RWPE2 (cell line): ENCODE data around the gene HECW1.

Experiments
- ATAC-seq: fragments of 200-7000 bp; cut with Tn5 transposase; 3 replicates; pipeline ENCODE4 v1.9.1; 2021; ENCODE audit warnings: low read depth
- DNase-seq: peaks from one replicate; pipeline ENCODE4 v3.0.0-alpha.2; 2020; ENCODE audit warnings: low spot score
- H3K27ac ChIP-seq: fragments of 450-650 bp; 2 replicates; pipeline ENCODE4 v1.5.1; 2017; ENCODE audit warnings: mild to moderate bottlenecking; ENCODE audit not compliant: poor library complexity, severe bottlenecking
- H3K27me3 ChIP-seq: fragments of 250-450 bp; sonication (Bioruptor Pico); 2 replicates; pipeline ENCODE4 v1.5.1; 2021; ENCODE audit warnings: mild to moderate bottlenecking, moderate library complexity; ENCODE audit not compliant: insufficient read depth, poor library complexity, severe bottlenecking
- H3K36me3 ChIP-seq: fragments of 250-450 bp; sonication (Bioruptor Pico); 2 replicates; pipeline ENCODE4 v1.5.1; 2020; ENCODE audit warnings: low read depth, mild to moderate bottlenecking, moderate library complexity
- H3K4me1 ChIP-seq: fragments of 250-450 bp; sonication (Bioruptor Pico); 2 replicates; pipeline ENCODE4 v1.5.1; 2021; ENCODE audit warnings: mild to moderate bottlenecking, moderate library complexity; ENCODE audit not compliant: insufficient read depth, poor library complexity, severe bottlenecking
- H3K4me3 ChIP-seq: fragments of 250-450 bp; sonication (Bioruptor Pico); 2 replicates; pipeline ENCODE4 v1.5.1; 2021; ENCODE audit warnings: mild to moderate bottlenecking, moderate library complexity; ENCODE audit not compliant: severe bottlenecking
- H3K9me3 ChIP-seq: fragments of 250-450 bp; sonication (Bioruptor Pico); 2 replicates; pipeline ENCODE4 v1.5.1; 2021; ENCODE audit warnings: mild to moderate bottlenecking, moderate library complexity; ENCODE audit not compliant: severe bottlenecking
- TF ChIP-seq, protein P1 (sequence below): fragments of 450-650 bp; IDR thresholded peaks from one replicate; pipeline ENCODE4 v1.5.1; 2017; ENCODE audit warnings: mild to moderate bottlenecking, moderate library complexity; ENCODE audit not compliant: poor library complexity, severe bottlenecking

Gene HECW1

GRCh38 chr7:43290978-43291377 is 178.5 kb downstream of the HECW1 start:
- Histone ChIP-seq H3K9me3 (peaks cover 11% of the 10 kb centered on the region), H3K27ac (no peak overlapping the region), H3K36me3 (no peaks in the 10 kb centered on the region), H3K27me3 (no peaks in the 10 kb centered on the region), H3K4me3 (no peak overlapping the region), H3K4me1 (peaks cover 3% of the 10 kb centered on the region)
- TF ChIP-seq, protein P1, sequence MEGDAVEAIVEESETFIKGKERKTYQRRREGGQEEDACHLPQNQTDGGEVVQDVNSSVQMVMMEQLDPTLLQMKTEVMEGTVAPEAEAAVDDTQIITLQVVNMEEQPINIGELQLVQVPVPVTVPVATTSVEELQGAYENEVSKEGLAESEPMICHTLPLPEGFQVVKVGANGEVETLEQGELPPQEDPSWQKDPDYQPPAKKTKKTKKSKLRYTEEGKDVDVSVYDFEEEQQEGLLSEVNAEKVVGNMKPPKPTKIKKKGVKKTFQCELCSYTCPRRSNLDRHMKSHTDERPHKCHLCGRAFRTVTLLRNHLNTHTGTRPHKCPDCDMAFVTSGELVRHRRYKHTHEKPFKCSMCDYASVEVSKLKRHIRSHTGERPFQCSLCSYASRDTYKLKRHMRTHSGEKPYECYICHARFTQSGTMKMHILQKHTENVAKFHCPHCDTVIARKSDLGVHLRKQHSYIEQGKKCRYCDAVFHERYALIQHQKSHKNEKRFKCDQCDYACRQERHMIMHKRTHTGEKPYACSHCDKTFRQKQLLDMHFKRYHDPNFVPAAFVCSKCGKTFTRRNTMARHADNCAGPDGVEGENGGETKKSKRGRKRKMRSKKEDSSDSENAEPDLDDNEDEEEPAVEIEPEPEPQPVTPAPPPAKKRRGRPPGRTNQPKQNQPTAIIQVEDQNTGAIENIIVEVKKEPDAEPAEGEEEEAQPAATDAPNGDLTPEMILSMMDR: no peak
- ATAC-seq: no peak
- no peak for DNase-seq

GRCh38 chr7:43291789-43292188 is 179.3 kb downstream of the HECW1 start:
- no peak overlapping the region for H3K27ac ChIP-seq
- peaks cover 11% of the 10 kb centered on the region for H3K9me3 ChIP-seq
- no peak for ATAC-seq
- no peaks in the 10 kb centered on the region for H3K27me3 ChIP-seq
- no peak for DNase-seq
- H3K36me3 ChIP-seq: no peaks in the 10 kb centered on the region
- no peak overlapping the region for H3K4me3 ChIP-seq
- peaks cover 3% of the 10 kb centered on the region for H3K4me1 ChIP-seq
- TF ChIP-seq, protein P1: no peak

- no peak for DNase-seq
- Histone ChIP-seq H3K4me3 (no peak overlapping the region), H3K9me3 (peaks cover 11% of the 10 kb centered on the region), H3K27me3 (no peaks in the 10 kb centered on the region), H3K4me1 (peaks cover 3% of the 10 kb centered on the region), H3K36me3 (no peaks in the 10 kb centered on the region), H3K27ac (no peak overlapping the region)
- TF ChIP-seq, protein P1: no peak
- no peak for ATAC-seq
Observed at GRCh38 chr7:43292384-43292783, 179.9 kb downstream of the HECW1 start.

DNA sequence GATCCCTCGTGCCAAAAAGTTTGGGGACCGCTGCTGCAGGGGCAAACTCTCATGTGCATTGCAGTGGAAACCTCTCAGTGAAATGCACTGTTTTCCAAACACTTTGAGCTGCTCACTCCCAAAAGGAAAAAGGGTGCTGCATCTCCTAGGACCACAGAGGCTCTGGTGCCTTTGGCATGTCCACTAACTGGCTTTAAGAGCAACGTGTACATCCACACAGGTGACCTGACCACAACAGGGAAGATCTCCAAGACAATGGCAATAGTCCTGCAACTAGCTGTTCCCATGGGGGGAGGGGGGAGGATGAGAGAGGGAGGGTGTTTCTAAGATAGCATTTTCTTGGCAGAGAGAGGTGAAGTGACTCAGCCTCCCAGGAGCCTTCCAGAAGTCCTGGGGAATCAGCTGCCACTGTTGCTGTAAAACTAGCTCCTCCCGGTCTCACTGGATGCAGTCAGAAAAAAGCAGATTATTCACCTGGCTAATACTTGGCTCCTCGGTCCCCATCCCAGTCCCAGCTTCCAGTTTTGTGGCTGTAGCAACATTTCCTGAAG is 181.7 kb downstream of the HECW1 start:
- peak; percentile 97 for ATAC-seq
- no peaks in the 10 kb centered on the region for H3K36me3 ChIP-seq
- H3K4me3 ChIP-seq: no peak overlapping the region
- no peaks in the 10 kb centered on the region for H3K27me3 ChIP-seq
- DNase-seq: peak; percentile 74
- H3K9me3 ChIP-seq: peaks cover 11% of the 10 kb centered on the region
- TF ChIP-seq, protein P1: no peak
- H3K4me1 ChIP-seq: peaks cover 3% of the 10 kb centered on the region
- H3K27ac ChIP-seq: no peak overlapping the region

GRCh38 chr7:43295429-43295828 is 183.0 kb downstream of the HECW1 start:
- no peak for DNase-seq
- TF ChIP-seq, protein P1: no peak
- H3K9me3 ChIP-seq: peaks cover 11% of the 10 kb centered on the region
- no peak overlapping the region for H3K4me3 ChIP-seq
- peaks cover 3% of the 10 kb centered on the region for H3K4me1 ChIP-seq
- H3K36me3 ChIP-seq: no peaks in the 10 kb centered on the region
- no peak for ATAC-seq
- H3K27me3 ChIP-seq: no peaks in the 10 kb centered on the region
- no peak overlapping the region for H3K27ac ChIP-seq
